H1 (cell line): ENCODE measurements around the gene SPTB. TPM values are rescaled to one million over a fixed set of nuclear protein-coding genes. Genes with fewer than 3 reads are reported as not detected.

ENCODE experiments used
- BACH1 ChIP-seq: IDR thresholded peaks from 2 replicates; pipeline ENCODE4 v1.6.1; 2012; ENCODE audit warnings: low read length, improper control_type of control experiment
- BCL11A ChIP-seq, 2 experiments: IDR thresholded peaks; one replicate each; pipeline ENCODE4 v1.6.1; 2011; ENCODE audit warnings: low read depth in 2 of 2, low read length in 2 of 2, mild to moderate bottlenecking in 2 of 2
- CTBP2 ChIP-seq: IDR thresholded peaks from 2 replicates; pipeline ENCODE4 v1.7.0; 2011; ENCODE audit warnings: borderline replicate concordance, mild to moderate bottlenecking, moderate library complexity, mixed read lengths, low read length; ENCODE audit not compliant: insufficient read depth, insufficient read length
- CTCF ChIP-seq, 3 experiments: IDR thresholded peaks; 1 replicate in 2 of 3; 2 replicates in 1 of 3; pipeline versions ENCODE4 v1.5.1 to v1.6.1; 2011; ENCODE audit warnings: low read length in 3 of 3, mild to moderate bottlenecking in 3 of 3, inconsistent platforms in 2 of 3, low read depth in 1 of 3, moderate library complexity in 1 of 3; ENCODE audit not compliant: insufficient read depth in 1 of 3; ENCODE audit errors: control extremely low read depth in 1 of 3
- EGR1 ChIP-seq: IDR thresholded peaks from 2 replicates; pipeline ENCODE4 v1.6.1; 2011; ENCODE audit warnings: low read depth, low read length, borderline replicate concordance
- FOSL1 ChIP-seq: IDR thresholded peaks from 2 replicates; pipeline ENCODE4 v1.6.1; 2011; ENCODE audit warnings: mild to moderate bottlenecking, low read depth, low read length, moderate library complexity; ENCODE audit not compliant: insufficient read depth
- JUND ChIP-seq: IDR thresholded peaks from 2 replicates; pipeline ENCODE4 v1.6.1; 2011; ENCODE audit warnings: mild to moderate bottlenecking, improper control_type of control experiment, low read length
- KDM4A ChIP-seq: IDR thresholded peaks from one replicate; pipeline ENCODE4 v1.7.1; 2012; ENCODE audit warnings: low read depth, mild to moderate bottlenecking, moderate library complexity, low read length, inconsistent platforms; ENCODE audit not compliant: severe bottlenecking
- KDM5A ChIP-seq: fragments of 200-600 bp; IDR thresholded peaks from 2 replicates; pipeline ENCODE4 v1.7.1; 2012; ENCODE audit warnings: mild to moderate bottlenecking, low read length, inconsistent platforms, mixed read lengths
- MAFK ChIP-seq: IDR thresholded peaks from 2 replicates; pipeline ENCODE4 v1.6.1; 2012; ENCODE audit warnings: low read depth, mild to moderate bottlenecking, improper control_type of control experiment, low read length
- NANOG ChIP-seq: IDR thresholded peaks from 2 replicates; pipeline ENCODE4 v1.6.1; 2011; ENCODE audit warnings: low read length, low read depth, mild to moderate bottlenecking, inconsistent platforms; ENCODE audit not compliant: insufficient read depth, poor library complexity, severe bottlenecking
- PHF8 ChIP-seq: fragments of 200-600 bp; sonication (generic); conservative IDR thresholded peaks from 2 replicates; pipeline ENCODE4 v1.7.1; 2012; ENCODE audit warnings: low read depth, mild to moderate bottlenecking, inconsistent platforms, low read length, moderate library complexity
- RAD21 ChIP-seq, 2 experiments: IDR thresholded peaks in 1 of 2; conservative IDR thresholded peaks in 1 of 2; 2 replicates each; pipeline ENCODE4 v1.6.1; 2011; ENCODE audit warnings: low read depth in 2 of 2, low read length in 2 of 2, improper control_type of control experiment in 1 of 2, inconsistent platforms in 1 of 2, mild to moderate bottlenecking in 1 of 2, moderate library complexity in 1 of 2
- RBBP5 ChIP-seq: IDR thresholded peaks from 2 replicates; pipeline ENCODE4 v1.7.1; 2012; ENCODE audit warnings: low read depth, mild to moderate bottlenecking, inconsistent platforms, low read length, moderate library complexity, borderline replicate concordance
- RXRA ChIP-seq: IDR thresholded peaks from 2 replicates; pipeline ENCODE4 v1.6.1; 2011; ENCODE audit warnings: low read depth, mild to moderate bottlenecking, low read length, moderate library complexity; ENCODE audit not compliant: insufficient read depth
- SP2 ChIP-seq: IDR thresholded peaks from 2 replicates; pipeline ENCODE4 v1.6.1; 2012; ENCODE audit warnings: mild to moderate bottlenecking, low read length, inconsistent platforms
- SP4 ChIP-seq: IDR thresholded peaks from 2 replicates; pipeline ENCODE4 v1.6.1; 2012; ENCODE audit warnings: low read length, inconsistent platforms
- TAF1 ChIP-seq: IDR thresholded peaks from 2 replicates; pipeline ENCODE4 v1.6.1; 2011; ENCODE audit warnings: mild to moderate bottlenecking, low read depth, low read length
- TBP ChIP-seq: IDR thresholded peaks from 2 replicates; pipeline ENCODE4 v1.6.1; 2011; ENCODE audit warnings: low read depth, low read length, improper control_type of control experiment
- TCF12 ChIP-seq: IDR thresholded peaks from 2 replicates; pipeline ENCODE4 v1.6.1; 2011; ENCODE audit warnings: low read depth, mild to moderate bottlenecking, low read length
- polyA plus RNA-seq, 7 experiments: library from polyadenylated mRNA; depleted of rRNA in 3 of 7; stranded (reverse) in 5 of 7; unstranded in 2 of 7; fragments of >200 nt in 5 of 7; fragments of 200-250 nt in 2 of 7; gene quantifications; 1 replicate in 5 of 7; 2 replicates in 1 of 7; 4 replicates in 1 of 7; pipeline versions ENCODE4 v1.2.1 to v1.2.3, GENCODE V29; 2011 to 2013; ENCODE audit warnings: missing spikeins in 2 of 7, mixed read lengths in 2 of 7
- total RNA-seq: library from RNA; stranded (reverse); fragmentation: NEBNext Ultra II Directional; extraction: Animal tissue kit (Norgen Biotek cat#: 25700); gene quantifications from 2 replicates; pipeline ENCODE4 v1.2.1, GENCODE V29; 2021

The SPTB gene
- total and polyA plus RNA-seq, 2 of the 8 experiments (the other 6 are each of a cell fraction or from before 2014, with no cell fraction given) = 0.30 to 2.4 TPM

DNA sequence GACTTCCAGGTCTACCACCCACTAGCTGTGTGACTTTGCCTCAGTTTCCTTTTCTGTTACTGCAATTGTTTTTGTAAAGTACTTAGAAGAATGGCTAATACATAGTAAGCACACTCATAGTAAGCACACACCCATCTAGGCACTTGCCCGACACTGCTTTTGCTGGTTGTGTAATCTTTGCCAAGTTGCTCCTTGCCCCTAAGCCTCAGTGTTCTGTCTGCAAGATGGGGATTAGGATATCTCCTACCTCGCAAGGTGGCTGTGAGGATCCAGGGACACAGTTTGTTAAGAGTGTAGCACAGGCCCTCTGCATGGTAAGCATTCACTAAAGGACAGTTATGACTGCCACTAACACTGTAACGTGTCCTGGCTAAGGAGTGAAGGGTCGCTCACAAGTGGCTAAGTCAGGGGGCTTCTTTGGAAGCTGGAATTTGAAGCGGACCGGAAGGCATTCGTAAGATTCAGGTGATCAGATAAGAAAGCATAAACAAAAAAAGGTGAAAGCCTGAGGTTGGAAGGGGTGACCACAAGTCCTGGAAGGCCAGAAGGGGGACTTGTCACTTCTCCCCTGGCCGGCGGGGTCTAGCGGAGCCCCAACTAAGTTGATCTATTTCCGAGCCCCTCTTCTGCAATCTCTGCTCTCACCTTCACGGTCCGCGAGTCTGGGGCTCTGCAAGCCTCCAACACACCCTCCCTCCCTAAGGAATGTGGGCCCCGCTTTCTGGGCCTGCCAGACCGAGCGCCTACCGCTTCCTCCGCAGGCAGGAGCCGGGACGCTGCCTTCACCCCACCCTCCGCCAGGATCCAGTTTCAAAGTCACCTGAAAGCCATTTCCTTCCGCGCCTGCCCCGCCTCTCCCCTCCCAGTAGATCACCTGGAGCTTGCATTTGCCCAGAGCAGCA lies 177.0 kb downstream of the SPTB start (continued):
- TF ChIP-seq CTCF (IDR thresholded peaks at IDR 0.05; ENCODE audit: control extremely low read depth in 1 of 3, insufficient read depth in 1 of 3, low read depth in 1 of 3, low read length in 3 of 3) (no peak), TAF1 (peak; percentile 33; the same call in 1 of the 2 replicates), KDM5A (no peak), JUND (no peak), RBBP5 (no peak), PHF8 (0 out of 2 replicates have a peak, but pooled peaks have one; percentile 9), RAD21 (IDR thresholded peaks at IDR 0.05 in 1 of 2, conservative IDR thresholded peaks at IDR 0.05 in 1 of 2; ENCODE audit: low read depth in 2 of 2, low read length in 2 of 2) (peak in 1 of 2 experiments; percentile 19; a peak in 1 of 4 replicates), SP2 (no peak), KDM4A (no peak), BACH1 (no peak), BCL11A (IDR thresholded peaks at IDR 0.05; ENCODE audit: low read depth in 2 of 2, low read length in 2 of 2) (no peak), NANOG (no peak), CTBP2 (no peak), SP4 (no peak; the same call in 1 of the 2 replicates), RXRA (no peak), TBP (peak; percentile 57; the same call in 1 of the 2 replicates), MAFK (no peak), EGR1 (no peak), FOSL1 (no peak), TCF12 (no peak)
